OCI-LY3 (cell line): ENCODE results near the gene RNASE4.
"Not testable (repeated sequence)": the region's sequence is repeated elsewhere in the genome, so short reads cannot be mapped to it uniquely, and the experiment has no call there.

ENCODE experiments used
- H2AFZ ChIP-seq: fragments of 200-600, 300-600 bp; shearing (Covaris generic); 2 replicates; pipeline ENCODE4 v1.6.0; 2014; ENCODE audit warnings: antibody characterized with exemption, low read depth, low read length
- H3K27ac ChIP-seq: fragments of 200-600, 300-600 bp; sonication (generic); 2 replicates; pipeline ENCODE4 v1.5.1; 2014; ENCODE audit warnings: mild to moderate bottlenecking, low read length, moderate library complexity, mixed read lengths
- H3K27me3 ChIP-seq: fragments of 200-600, 300-600 bp; sonication (generic); 2 replicates; pipeline ENCODE4 v1.6.1; 2014; ENCODE audit warnings: low read depth, low read length, mixed read lengths
- H3K36me3 ChIP-seq: fragments of 200-600, 300-600 bp; sonication (generic); replicated peaks from 2 replicates; pipeline ENCODE3; 2014; ENCODE audit warnings: low read depth, low read length, mixed read lengths
- H3K4me1 ChIP-seq: fragments of 300-600, 200-600 bp; sonication (generic); 2 replicates; pipeline ENCODE4 v1.6.1; 2014; ENCODE audit warnings: low read length, mixed read lengths
- H3K4me2 ChIP-seq: fragments of 200-600, 300-600 bp; sonication (generic); 2 replicates; pipeline ENCODE4 v1.6.1; 2014; ENCODE audit warnings: low read length, mixed read lengths
- H3K4me3 ChIP-seq: fragments of 300-600, 200-600 bp; sonication (generic); 2 replicates; pipeline ENCODE4 v1.5.1; 2014; ENCODE audit warnings: antibody characterized with exemption, mild to moderate bottlenecking, low read length, moderate library complexity
- H3K79me2 ChIP-seq: fragments of 300-600, 200-600 bp; shearing (Covaris generic); 2 replicates; pipeline ENCODE4 v1.6.1; 2014; ENCODE audit warnings: mild to moderate bottlenecking, low read length, mixed read lengths
- H3K9ac ChIP-seq: fragments of 300-600, 200-600 bp; shearing (Covaris generic); 2 replicates; pipeline ENCODE4 v1.6.0; 2014; ENCODE audit warnings: mild to moderate bottlenecking, low read length, moderate library complexity
- H3K9me3 ChIP-seq: fragments of 200-600, 300-600 bp; shearing (Covaris generic); 2 replicates; pipeline ENCODE4 v1.6.1; 2014; ENCODE audit warnings: low read length, mixed read lengths; ENCODE audit not compliant: insufficient read depth
- H4K20me1 ChIP-seq: fragments of 200-600, 300-600 bp; sonication (generic); 2 replicates; pipeline ENCODE4 v1.6.1; 2016; ENCODE audit warnings: low read length, mixed read lengths; ENCODE audit not compliant: insufficient read depth
- EZH2phosphoT487 ChIP-seq: fragments of 200-600 bp; shearing (Covaris generic); IDR thresholded peaks from 2 replicates; pipeline ENCODE4 v1.6.1; 2018; ENCODE audit warnings: antibody characterized with exemption, mixed run types, low read depth
- TF ChIP-seq, protein P1 (sequence below): fragments of 200-600, 300-600 bp; sonication (generic); IDR thresholded peaks from 2 replicates; pipeline ENCODE4 v1.5.1; 2014; ENCODE audit warnings: antibody characterized with exemption, low read length, low read depth

The RNASE4 gene

DNA sequence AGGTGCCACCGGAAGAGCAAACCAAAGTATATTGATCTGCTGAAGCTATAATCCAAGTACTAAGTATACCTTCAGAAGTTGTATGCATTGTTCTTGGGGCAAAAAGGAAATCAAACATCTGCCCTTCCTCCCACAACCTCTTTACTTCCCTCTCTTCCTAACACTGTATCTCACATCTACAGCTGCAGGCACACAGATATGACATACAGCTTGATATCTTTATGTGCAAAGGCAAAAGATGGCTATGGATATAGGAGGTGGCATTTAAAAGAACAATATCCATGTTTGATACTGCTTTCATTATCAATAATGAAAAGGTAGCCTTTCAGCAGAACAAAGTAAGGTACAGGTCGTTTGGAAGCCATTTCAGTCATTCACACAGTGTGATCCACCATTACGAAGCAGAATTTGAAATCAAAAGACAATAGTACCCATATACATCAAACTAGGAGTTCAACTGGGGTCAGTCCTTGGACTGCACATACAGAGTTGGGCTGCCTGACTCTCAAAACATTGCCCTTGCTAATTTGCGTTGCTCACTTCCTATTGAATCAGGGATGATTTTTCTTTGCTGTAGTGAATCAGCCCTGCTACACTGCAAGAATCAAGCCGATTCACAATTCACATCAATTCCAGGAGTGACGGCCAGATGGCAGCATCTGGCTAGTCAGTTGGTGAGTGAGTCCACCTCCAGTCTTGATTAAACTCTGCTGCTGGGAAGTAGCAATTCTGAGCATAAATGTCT is 13.1 kb downstream of the RNASE4 start:
- Histone ChIP-seq H3K79me2 (no peaks in the 10 kb centered on the region), H3K27me3 (peaks cover 4% of the 10 kb centered on the region; the same call in 1 of the 2 replicates), H3K27ac (no peak overlapping the region), H2AFZ (peak overlapping the region; percentile 70), H4K20me1 (no peaks in the 10 kb centered on the region), H3K36me3 (no peaks in the 10 kb centered on the region), H3K4me1 (peaks cover 6% of the 10 kb centered on the region), H3K4me2 (peak overlapping the region; percentile 56), H3K4me3 (peak overlapping the region; percentile 22), H3K9ac (no peak overlapping the region), H3K9me3 (no peaks in the 10 kb centered on the region)
- no peak for TF ChIP-seq EZH2phosphoT487
- TF ChIP-seq, protein P1, sequence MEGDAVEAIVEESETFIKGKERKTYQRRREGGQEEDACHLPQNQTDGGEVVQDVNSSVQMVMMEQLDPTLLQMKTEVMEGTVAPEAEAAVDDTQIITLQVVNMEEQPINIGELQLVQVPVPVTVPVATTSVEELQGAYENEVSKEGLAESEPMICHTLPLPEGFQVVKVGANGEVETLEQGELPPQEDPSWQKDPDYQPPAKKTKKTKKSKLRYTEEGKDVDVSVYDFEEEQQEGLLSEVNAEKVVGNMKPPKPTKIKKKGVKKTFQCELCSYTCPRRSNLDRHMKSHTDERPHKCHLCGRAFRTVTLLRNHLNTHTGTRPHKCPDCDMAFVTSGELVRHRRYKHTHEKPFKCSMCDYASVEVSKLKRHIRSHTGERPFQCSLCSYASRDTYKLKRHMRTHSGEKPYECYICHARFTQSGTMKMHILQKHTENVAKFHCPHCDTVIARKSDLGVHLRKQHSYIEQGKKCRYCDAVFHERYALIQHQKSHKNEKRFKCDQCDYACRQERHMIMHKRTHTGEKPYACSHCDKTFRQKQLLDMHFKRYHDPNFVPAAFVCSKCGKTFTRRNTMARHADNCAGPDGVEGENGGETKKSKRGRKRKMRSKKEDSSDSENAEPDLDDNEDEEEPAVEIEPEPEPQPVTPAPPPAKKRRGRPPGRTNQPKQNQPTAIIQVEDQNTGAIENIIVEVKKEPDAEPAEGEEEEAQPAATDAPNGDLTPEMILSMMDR: peak; percentile 92

DNA sequence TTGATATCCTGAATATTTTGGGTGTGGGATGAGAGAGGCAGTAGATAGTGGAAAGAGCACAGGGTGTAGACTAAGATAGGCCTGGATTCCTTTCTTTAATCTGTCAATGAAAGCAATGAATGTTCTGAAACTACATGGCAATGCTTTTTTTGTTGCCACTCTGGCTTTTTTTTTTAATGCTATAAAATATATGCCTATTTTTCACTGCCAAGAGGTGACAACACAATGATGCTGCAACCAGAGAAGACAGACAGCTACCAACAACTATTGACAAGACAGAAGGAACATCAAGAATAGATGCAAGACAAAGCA is 13.6 kb downstream of the RNASE4 start:
- no peaks in the 10 kb centered on the region for H3K9me3 ChIP-seq
- H3K36me3 ChIP-seq: no peaks in the 10 kb centered on the region
- no peaks in the 10 kb centered on the region for H4K20me1 ChIP-seq
- H3K4me1 ChIP-seq: peaks cover 6% of the 10 kb centered on the region
- no peak overlapping the region for H2AFZ ChIP-seq
- H3K9ac ChIP-seq: no peak overlapping the region
- H3K4me2 ChIP-seq: no peak overlapping the region
- H3K27ac ChIP-seq: no peak overlapping the region
- TF ChIP-seq, protein P1: no peak
- TF ChIP-seq EZH2phosphoT487: no peak
- H3K27me3 ChIP-seq: peaks cover 4% of the 10 kb centered on the region; the same call in 1 of the 2 replicates
- H3K79me2 ChIP-seq: no peaks in the 10 kb centered on the region
- H3K4me3 ChIP-seq: no peak overlapping the region

DNA sequence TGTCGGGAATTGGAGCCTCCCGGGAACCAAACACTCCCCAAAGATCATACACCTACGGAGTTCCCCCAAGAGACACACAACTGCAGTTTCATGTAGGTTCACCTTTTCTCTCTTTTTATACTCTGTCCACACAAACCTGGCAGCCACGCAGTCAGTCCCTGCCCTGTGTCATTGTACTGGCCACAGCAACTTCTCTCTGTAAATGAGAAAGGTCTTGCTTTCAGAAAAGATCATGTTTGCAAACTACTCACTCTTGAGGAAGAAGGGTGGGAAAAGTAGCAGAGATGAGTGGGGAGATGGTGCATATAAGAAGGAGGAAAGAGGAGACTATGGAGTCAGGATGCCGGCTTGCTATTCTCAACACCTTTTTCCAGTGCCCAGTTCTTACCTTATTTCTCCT is 14.6 kb downstream of the RNASE4 start:
- Histone ChIP-seq H3K9me3 (no peaks in the 10 kb centered on the region), H2AFZ (no peak overlapping the region), H3K36me3 (no peaks in the 10 kb centered on the region), H4K20me1 (no peaks in the 10 kb centered on the region), H3K27me3 (peaks cover 4% of the 10 kb centered on the region; the same call in 1 of the 2 replicates), H3K27ac (no peak overlapping the region), H3K4me2 (no peak overlapping the region), H3K9ac (no peak overlapping the region), H3K4me1 (peaks cover 6% of the 10 kb centered on the region), H3K4me3 (no peak overlapping the region), H3K79me2 (no peaks in the 10 kb centered on the region)
- no peak for TF ChIP-seq EZH2phosphoT487
- TF ChIP-seq, protein P1: no peak

DNA sequence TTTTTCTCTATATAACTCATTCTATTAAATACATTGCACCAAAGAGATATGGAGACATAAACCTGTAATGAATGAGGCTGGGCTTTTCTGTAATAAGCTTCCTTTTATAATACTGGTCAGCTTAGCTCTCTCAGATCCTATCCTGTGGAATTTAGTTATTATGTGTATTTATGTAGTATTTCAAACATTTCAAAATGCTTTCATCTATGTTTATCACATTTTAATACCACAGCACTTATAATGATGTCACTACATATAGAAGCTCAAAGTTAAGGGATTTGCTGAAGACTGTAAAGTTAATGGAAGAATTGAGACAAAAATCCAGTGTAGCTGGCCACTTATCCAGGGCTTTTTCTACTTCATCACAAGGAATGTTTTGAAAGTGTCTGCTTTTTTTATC is 15.6 kb downstream of the RNASE4 start:
- H4K20me1 ChIP-seq: no peaks in the 10 kb centered on the region
- no peak overlapping the region for H2AFZ ChIP-seq
- H3K79me2 ChIP-seq: no peaks in the 10 kb centered on the region
- H3K4me2 ChIP-seq: no peak overlapping the region
- H3K27me3 ChIP-seq: peaks cover 4% of the 10 kb centered on the region; the same call in 1 of the 2 replicates
- H3K9me3 ChIP-seq: no peaks in the 10 kb centered on the region
- H3K27ac ChIP-seq: no peak overlapping the region
- H3K4me3 ChIP-seq: no peak overlapping the region
- H3K9ac ChIP-seq: no peak overlapping the region
- peaks cover 6% of the 10 kb centered on the region for H3K4me1 ChIP-seq
- no peak for TF ChIP-seq EZH2phosphoT487
- TF ChIP-seq, protein P1: no peak
- H3K36me3 ChIP-seq: no peaks in the 10 kb centered on the region

DNA sequence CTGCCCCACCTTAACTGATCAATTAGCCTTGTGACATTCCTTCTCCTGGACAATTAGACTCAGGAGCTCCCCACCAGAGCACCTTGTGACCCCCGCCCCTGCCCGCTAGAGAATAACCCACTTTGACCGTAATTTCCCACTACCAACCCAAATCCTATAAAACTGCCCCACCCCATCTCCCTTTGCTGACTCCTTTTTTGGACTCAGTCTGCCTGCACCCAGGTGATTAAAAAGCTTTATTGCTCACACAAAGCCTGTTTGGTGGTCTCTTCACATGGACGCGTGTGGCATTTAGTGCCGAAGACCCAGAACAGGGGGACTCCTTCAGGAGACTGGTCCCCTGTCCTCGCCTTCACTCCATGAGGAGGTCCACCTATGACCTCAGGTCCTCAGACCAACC is 16.6 kb downstream of the RNASE4 start:
- not testable (repeated sequence) for H3K9me3 ChIP-seq, H3K9ac ChIP-seq, H2AFZ ChIP-seq, H3K79me2 ChIP-seq, H3K4me3 ChIP-seq, H4K20me1 ChIP-seq, H3K36me3 ChIP-seq, H3K4me2 ChIP-seq, H3K4me1 ChIP-seq, H3K27me3 ChIP-seq, H3K27ac ChIP-seq
